ENCODE measurements around the gene SEMA6A.

The SEMA6A gene

DNA sequence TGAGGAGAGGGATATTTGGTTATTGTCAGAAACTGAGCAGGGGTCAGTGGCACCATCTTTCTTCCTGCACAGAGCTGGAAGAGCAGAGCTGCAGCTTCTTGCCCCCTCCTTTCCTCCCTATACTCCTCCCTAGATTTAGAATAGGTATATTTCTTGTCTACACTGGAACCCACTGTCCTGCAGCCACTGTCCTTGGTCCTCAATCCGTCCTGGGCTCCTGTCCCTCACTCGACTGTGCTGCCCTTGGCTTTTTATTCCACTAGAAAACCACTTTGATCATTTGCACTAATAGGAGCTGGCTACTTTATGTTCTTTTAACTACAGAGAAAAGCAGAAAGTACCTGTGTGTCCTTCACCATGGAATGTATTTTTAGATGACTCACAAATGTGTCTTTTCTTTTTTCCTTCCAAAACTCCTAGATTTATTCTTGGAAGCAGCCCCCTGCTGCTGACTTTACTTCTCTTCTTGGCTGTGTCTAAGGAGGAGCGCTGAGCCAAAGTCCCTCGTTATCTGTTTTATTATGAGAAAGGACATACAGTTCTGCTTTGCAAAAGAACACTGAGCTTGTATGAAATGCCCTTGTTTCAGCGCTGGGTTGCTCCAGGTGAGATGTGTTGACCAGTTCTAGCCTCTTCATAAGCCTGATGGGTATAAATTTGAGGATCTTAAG, 150.9 kb downstream of the SEMA6A start:
- TF ChIP-seq, protein P1, sequence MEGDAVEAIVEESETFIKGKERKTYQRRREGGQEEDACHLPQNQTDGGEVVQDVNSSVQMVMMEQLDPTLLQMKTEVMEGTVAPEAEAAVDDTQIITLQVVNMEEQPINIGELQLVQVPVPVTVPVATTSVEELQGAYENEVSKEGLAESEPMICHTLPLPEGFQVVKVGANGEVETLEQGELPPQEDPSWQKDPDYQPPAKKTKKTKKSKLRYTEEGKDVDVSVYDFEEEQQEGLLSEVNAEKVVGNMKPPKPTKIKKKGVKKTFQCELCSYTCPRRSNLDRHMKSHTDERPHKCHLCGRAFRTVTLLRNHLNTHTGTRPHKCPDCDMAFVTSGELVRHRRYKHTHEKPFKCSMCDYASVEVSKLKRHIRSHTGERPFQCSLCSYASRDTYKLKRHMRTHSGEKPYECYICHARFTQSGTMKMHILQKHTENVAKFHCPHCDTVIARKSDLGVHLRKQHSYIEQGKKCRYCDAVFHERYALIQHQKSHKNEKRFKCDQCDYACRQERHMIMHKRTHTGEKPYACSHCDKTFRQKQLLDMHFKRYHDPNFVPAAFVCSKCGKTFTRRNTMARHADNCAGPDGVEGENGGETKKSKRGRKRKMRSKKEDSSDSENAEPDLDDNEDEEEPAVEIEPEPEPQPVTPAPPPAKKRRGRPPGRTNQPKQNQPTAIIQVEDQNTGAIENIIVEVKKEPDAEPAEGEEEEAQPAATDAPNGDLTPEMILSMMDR (IDR thresholded peaks at IDR 0.05; ENCODE audit: insufficient read depth, low read length, missing control alignments), result no peak
- CTCF ChIA-PET, result no interaction called here
- no peak overlapping the region for H3K4me3 ChIP-seq (ENCODE audit: low read depth, low read length)
- POLR2A ChIA-PET, result no interaction called here
- DNase-seq (ENCODE audit: low read depth, low spot score), result no peak

DNA sequence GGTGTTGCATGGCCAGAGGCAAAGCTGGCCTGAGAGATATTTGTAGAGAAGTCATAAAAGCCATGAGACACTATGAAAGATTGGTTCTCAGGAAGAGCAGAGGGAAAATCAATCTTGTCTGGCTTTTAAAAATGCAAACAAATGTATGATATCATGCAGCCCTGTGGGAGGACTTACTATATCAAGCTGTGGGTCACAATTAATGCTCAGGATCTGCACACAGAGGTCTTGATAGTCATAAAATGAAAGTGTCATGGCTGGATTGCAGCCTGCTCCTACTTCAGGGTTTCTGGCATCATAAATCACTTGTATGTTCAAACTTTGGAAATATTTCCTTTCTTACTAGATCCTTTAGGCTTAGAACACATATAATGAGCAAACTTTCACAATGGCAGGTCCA, 151.5 kb downstream of the SEMA6A start:
- ChIA-PET POLR2A (no interaction called here), CTCF (no interaction called here)
- TF ChIP-seq, protein P1 (IDR thresholded peaks at IDR 0.05; ENCODE audit: insufficient read depth, low read length, missing control alignments), result no peak
- DNase-seq (ENCODE audit: low read depth, low spot score), result no peak
- H3K4me3 ChIP-seq (ENCODE audit: low read depth, low read length), result no peak overlapping the region

DNA sequence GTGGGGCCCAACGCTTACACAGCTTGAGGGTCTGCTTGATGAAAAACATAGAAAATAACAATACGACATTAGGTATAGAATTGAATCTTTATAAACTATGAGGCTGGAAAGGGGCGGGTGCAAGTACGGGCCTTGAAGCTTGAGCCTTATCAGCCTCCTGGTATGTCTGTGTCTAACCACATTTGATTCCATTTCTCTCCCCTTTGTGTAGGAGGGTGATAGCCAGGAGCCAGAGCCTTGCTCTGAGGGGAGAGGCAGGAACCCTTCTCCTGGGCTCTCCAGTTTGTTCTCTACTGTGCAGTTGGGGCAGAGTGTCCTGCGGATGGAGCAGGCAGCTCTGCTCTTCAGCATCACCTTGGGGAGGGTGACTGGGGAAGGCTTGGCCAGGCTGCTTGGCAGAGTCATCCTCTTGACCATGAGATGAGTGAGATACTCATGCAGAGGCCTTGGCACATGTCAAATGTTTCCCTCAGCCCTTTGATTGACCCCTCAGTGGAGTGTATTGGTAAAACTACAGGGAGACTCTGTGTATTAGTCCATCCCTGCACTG, 153.5 kb downstream of the SEMA6A start:
- CTCF ChIA-PET, result no interaction called here
- TF ChIP-seq, protein P1 (IDR thresholded peaks at IDR 0.05; ENCODE audit: insufficient read depth, low read length, missing control alignments), result no peak
- no peak overlapping the region for H3K4me3 ChIP-seq (ENCODE audit: low read depth, low read length)
- no peak for DNase-seq (ENCODE audit: low read depth, low spot score)
- POLR2A ChIA-PET, result no interaction called here

DNA sequence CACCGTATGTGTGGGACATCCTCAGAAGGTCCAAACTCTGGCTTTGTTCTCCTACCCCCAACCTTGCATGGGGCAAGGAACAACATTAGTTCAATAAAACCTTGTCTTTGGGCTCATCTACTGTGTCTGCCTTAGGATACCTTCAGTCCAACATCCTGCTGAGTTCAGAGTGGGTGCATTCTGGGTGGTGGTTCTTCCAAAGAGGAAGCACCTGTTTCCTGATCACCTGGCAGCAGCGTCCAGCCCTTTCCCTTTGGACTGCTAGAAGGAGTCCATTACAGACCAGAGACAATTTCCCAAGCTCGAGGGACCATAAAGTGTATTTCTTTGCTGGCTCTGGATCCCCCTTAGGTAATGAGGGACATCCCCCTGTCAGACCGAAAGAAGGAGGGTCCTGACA, 154.1 kb downstream of the SEMA6A start:
- TF ChIP-seq, protein P1 (IDR thresholded peaks at IDR 0.05; ENCODE audit: insufficient read depth, low read length, missing control alignments), result no peak
- DNase-seq (ENCODE audit: low read depth, low spot score), result no peak
- POLR2A ChIA-PET, result no interaction called here
- no peak overlapping the region for H3K4me3 ChIP-seq (ENCODE audit: low read depth, low read length)
- CTCF ChIA-PET, result no interaction called here

DNA sequence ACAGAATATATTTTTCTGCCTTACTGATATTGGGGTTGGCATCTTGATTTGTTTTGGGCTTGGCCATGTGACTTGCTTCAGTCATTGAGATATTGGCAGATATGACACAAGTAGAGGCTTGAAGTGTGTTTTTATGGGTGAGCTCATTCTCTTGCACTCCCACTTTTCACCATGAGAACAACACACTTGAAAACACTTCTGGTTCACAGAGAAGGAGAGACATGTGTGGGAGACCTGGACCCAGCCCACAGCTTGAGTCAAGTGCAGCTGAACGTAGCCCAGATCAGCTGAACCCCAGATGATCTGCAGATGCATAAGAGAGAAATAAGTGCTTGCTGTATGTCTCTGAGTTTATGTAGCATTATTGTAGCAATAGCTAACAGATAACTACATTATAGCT, 155.4 kb downstream of the SEMA6A start:
- TF ChIP-seq, protein P1 (IDR thresholded peaks at IDR 0.05; ENCODE audit: insufficient read depth, low read length, missing control alignments), result no peak
- CTCF ChIA-PET, result no interaction called here
- POLR2A ChIA-PET, result no interaction called here
- H3K4me3 ChIP-seq (ENCODE audit: low read depth, low read length), result no peak overlapping the region
- no peak for DNase-seq (ENCODE audit: low read depth, low spot score)

DNA sequence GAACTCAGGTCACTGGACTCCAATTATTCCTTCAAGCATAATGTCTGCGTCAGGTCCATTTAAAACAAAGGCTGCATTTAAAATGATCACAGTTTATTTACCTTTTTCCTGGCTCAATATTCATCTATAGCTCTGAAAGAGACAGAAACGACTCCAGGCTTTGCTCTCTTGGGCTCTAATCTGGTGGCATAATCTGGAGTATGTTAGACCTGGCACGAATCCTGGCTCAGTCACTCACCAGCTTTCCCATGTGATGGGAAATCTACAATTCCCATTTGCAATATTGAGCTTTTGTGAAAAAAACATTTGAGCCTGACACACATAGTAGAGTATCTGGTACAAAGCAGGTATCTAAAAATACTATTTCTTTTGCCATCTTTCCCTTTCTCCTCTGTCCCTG, 155.8 kb downstream of the SEMA6A start:
- DNase-seq (ENCODE audit: low read depth, low spot score), result no peak
- ChIA-PET POLR2A (no interaction called here), CTCF (no interaction called here)
- no peak overlapping the region for H3K4me3 ChIP-seq (ENCODE audit: low read depth, low read length)
- TF ChIP-seq, protein P1 (IDR thresholded peaks at IDR 0.05; ENCODE audit: insufficient read depth, low read length, missing control alignments), result no peak

Measured in AG04449 (cell line).